Right lobe of liver (tissue), 4 donors: ENCODE measurements around the gene GTF2I.

Source experiments
- CTCF ChIP-seq, 4 donors: fragments of 200-600 bp in 3 of 4; fragments of 450-650 bp in 1 of 4; IDR thresholded peaks; one replicate each; pipeline versions ENCODE4 v1.5.1 to v1.8.0; 2016 to 2022; ENCODE audit warnings: antibody characterized with exemption in 4 of 4, mild to moderate bottlenecking in 2 of 4
- POLR2A ChIP-seq: fragments of 450-650 bp; IDR thresholded peaks from one replicate; pipeline ENCODE4 v1.6.1; 2017; ENCODE audit warnings: antibody characterized with exemption, mild to moderate bottlenecking
- donor health status: DM: no; HTN: no; CAD: no.
- donor health status: DM: no; HTN: no; CAD: no.
- donor health status: DM: no; HTN: yes; CAD: no.

GRCh38 chr7:74619235-74619860, 38.2 kb upstream of the GTF2I start:
- TF ChIP-seq CTCF (IDR thresholded peaks at IDR 0.05) = no peak
- TF ChIP-seq POLR2A = no peak
